Activated naive CD4-positive, alpha-beta T cell treated with anti-CD3 and anti-CD28 coated beads for 36 hours (primary cell): ENCODE results near the gene EHD4. TPM values are rescaled to one million over a fixed set of nuclear protein-coding genes. Genes with fewer than 3 reads are reported as not detected.

Source experiments
- CTCF ChIA-PET: fragments of 350-600 bp; sonication (Branson Sonifier 250); formaldehyde crosslinking; loops from one replicate; lab custom pipeline; 2021; ENCODE audit warnings: antibody characterized with exemption; lab: Charles Lee
- DNase-seq: peaks from one replicate; pipeline ENCODE4 v3.0.0-alpha.2; 2020
- H3K27ac Mint-ChIP-seq: one replicate; pipeline ENCODE4 v1.8.0; 2021; ENCODE audit warnings: mild to moderate bottlenecking, mixed read lengths
- H3K27me3 Mint-ChIP-seq: one replicate; pipeline ENCODE4 v1.8.0; 2021; ENCODE audit warnings: low read depth, mixed read lengths
- H3K36me3 Mint-ChIP-seq: one replicate; pipeline ENCODE4 v1.8.0; 2021; ENCODE audit warnings: low read depth, mixed read lengths
- H3K4me1 Mint-ChIP-seq: one replicate; pipeline ENCODE4 v1.8.0; 2021; ENCODE audit warnings: low read depth, mixed read lengths
- H3K4me3 Mint-ChIP-seq: one replicate; pipeline ENCODE4 v1.8.0; 2021; ENCODE audit warnings: mild to moderate bottlenecking, moderate library complexity, mixed read lengths
- H3K9me3 Mint-ChIP-seq: one replicate; pipeline ENCODE4 v1.8.0; 2021; ENCODE audit warnings: mixed read lengths
- intact Hi-C: fragments of 100-400 bp; cut with micrococcal nuclease; formaldehyde crosslinking; loops from one replicate; pipeline ENCODE4 v1.15.1; 2023
- total RNA-seq, 2 experiments: library from RNA; stranded (reverse); gene quantifications; one replicate each; pipeline ENCODE4 v1.2.3, GENCODE V29; 2021

EHD4 gene
- total RNA-seq, 2 experiments from 2014 or later: 30.1 to 31.8 TPM

- peaks cover 2% of the 10 kb centered on the region for H3K4me1 Mint-ChIP-seq
- intact Hi-C loops: no loop called here
- no peaks in the 10 kb centered on the region for H3K36me3 Mint-ChIP-seq
- CTCF ChIA-PET: interaction anchor here (0.7 to 0.9 kb wide), 3 partner anchors 15 to 65 kb away, joined by 3 read pairs; no protein-coding TSS in a partner anchor
- H3K4me3 Mint-ChIP-seq: no peak overlapping the region
- no peak overlapping the region for H3K27ac Mint-ChIP-seq
- H3K27me3 Mint-ChIP-seq: peaks cover under 1% of the 10 kb centered on the region
- no peak for DNase-seq
- no peaks in the 10 kb centered on the region for H3K9me3 Mint-ChIP-seq
Measured at GRCh38 chr15:41876007-41876406, 96.3 kb downstream of the EHD4 start.

GRCh38 chr15:41874736-41875135 lies 97.6 kb downstream of the EHD4 start:
- intact Hi-C loops: no loop called here
- no peaks in the 10 kb centered on the region for H3K9me3 Mint-ChIP-seq
- no peak overlapping the region for H3K4me3 Mint-ChIP-seq
- H3K36me3 Mint-ChIP-seq: no peaks in the 10 kb centered on the region
- no peak overlapping the region for H3K27ac Mint-ChIP-seq
- no peaks in the 10 kb centered on the region for H3K27me3 Mint-ChIP-seq
- CTCF ChIA-PET: no interaction called here
- DNase-seq: no peak
- peaks cover 8% of the 10 kb centered on the region for H3K4me1 Mint-ChIP-seq

GRCh38 chr15:41873711-41874110 lies 98.6 kb downstream of the EHD4 start:
- no peaks in the 10 kb centered on the region for H3K9me3 Mint-ChIP-seq
- intact Hi-C loops: no loop called here
- H3K27ac Mint-ChIP-seq: no peak overlapping the region
- CTCF ChIA-PET: interaction anchor here (0.7 kb wide), 1 partner anchor 62 kb away, joined by 3 read pairs; no protein-coding TSS in a partner anchor
- H3K27me3 Mint-ChIP-seq: no peaks in the 10 kb centered on the region
- peaks cover 8% of the 10 kb centered on the region for H3K4me1 Mint-ChIP-seq
- H3K36me3 Mint-ChIP-seq: no peaks in the 10 kb centered on the region
- DNase-seq: no peak
- H3K4me3 Mint-ChIP-seq: no peak overlapping the region

GRCh38 chr15:41872166-41872747 lies 100.1 kb downstream of the EHD4 start:
- no peak overlapping the region for H3K27ac Mint-ChIP-seq
- H3K27me3 Mint-ChIP-seq: no peaks in the 10 kb centered on the region
- peaks cover 8% of the 10 kb centered on the region for H3K4me1 Mint-ChIP-seq
- H3K36me3 Mint-ChIP-seq: no peaks in the 10 kb centered on the region
- H3K9me3 Mint-ChIP-seq: no peaks in the 10 kb centered on the region
- intact Hi-C loops: no loop called here
- CTCF ChIA-PET: no interaction called here
- no peak overlapping the region for H3K4me3 Mint-ChIP-seq
- DNase-seq: no peak

- H3K4me3 Mint-ChIP-seq: no peak overlapping the region
- no peak overlapping the region for H3K27ac Mint-ChIP-seq
Measured at GRCh38 chr15:41871175-41871905, 101.0 kb downstream of the EHD4 start.

GRCh38 chr15:41870689-41871081 lies 101.7 kb downstream of the EHD4 start:
- H3K4me3 Mint-ChIP-seq: no peak overlapping the region
- no peaks in the 10 kb centered on the region for H3K27me3 Mint-ChIP-seq
- CTCF ChIA-PET: interaction anchor here (0.8 to 1.6 kb wide), 5 partner anchors 10 to 91 kb away, joined by 3 to 6 read pairs (median 5); no protein-coding TSS in a partner anchor
- no peaks in the 10 kb centered on the region for H3K9me3 Mint-ChIP-seq
- H3K4me1 Mint-ChIP-seq: peaks cover 8% of the 10 kb centered on the region
- H3K36me3 Mint-ChIP-seq: no peaks in the 10 kb centered on the region
- intact Hi-C loops: no loop called here
- H3K27ac Mint-ChIP-seq: peak overlapping the region; percentile 65
- peak; percentile 79 for DNase-seq

More at GRCh38 chr15:41871175-41871905, 101.0 kb downstream of the EHD4 start:
- CTCF ChIA-PET: interaction anchor here (0.8 to 1.6 kb wide), 5 partner anchors 10 to 91 kb away, joined by 3 to 6 read pairs (median 5); no protein-coding TSS in a partner anchor
- Mint-ChIP-seq H3K27me3 (no peaks in the 10 kb centered on the region), H3K9me3 (no peaks in the 10 kb centered on the region), H3K4me1 (peaks cover 8% of the 10 kb centered on the region), H3K36me3 (no peaks in the 10 kb centered on the region)
- DNase-seq: no peak
- intact Hi-C loops: no loop called here

- Mint-ChIP-seq H3K27me3 (no peaks in the 10 kb centered on the region), H3K36me3 (no peaks in the 10 kb centered on the region), H3K4me3 (no peak overlapping the region), H3K9me3 (no peaks in the 10 kb centered on the region), H3K27ac (peak overlapping the region; percentile 65), H3K4me1 (peaks cover 8% of the 10 kb centered on the region)
- DNase-seq: no peak
- intact Hi-C loops: no loop called here
- CTCF ChIA-PET: interaction anchor here (0.8 to 1.6 kb wide), 4 partner anchors 11 to 92 kb away, joined by 3 to 6 read pairs (median 5); no protein-coding TSS in a partner anchor
Measured at GRCh38 chr15:41869770-41870688, 102.3 kb downstream of the EHD4 start.

- no peak for DNase-seq
- Mint-ChIP-seq H3K4me1 (peaks cover 8% of the 10 kb centered on the region), H3K36me3 (no peaks in the 10 kb centered on the region), H3K27ac (no peak overlapping the region), H3K27me3 (no peaks in the 10 kb centered on the region), H3K4me3 (no peak overlapping the region), H3K9me3 (no peaks in the 10 kb centered on the region)
- intact Hi-C loops: no loop called here
- CTCF ChIA-PET: no interaction called here
Measured at GRCh38 chr15:41868321-41868720, 104.0 kb downstream of the EHD4 start.

- H3K9me3 Mint-ChIP-seq: no peaks in the 10 kb centered on the region
- CTCF ChIA-PET: no interaction called here
- H3K4me1 Mint-ChIP-seq: peaks cover 8% of the 10 kb centered on the region
- intact Hi-C loops: no loop called here
- no peak for DNase-seq
- no peak overlapping the region for H3K4me3 Mint-ChIP-seq
- no peak overlapping the region for H3K27ac Mint-ChIP-seq
- H3K27me3 Mint-ChIP-seq: no peaks in the 10 kb centered on the region
- no peaks in the 10 kb centered on the region for H3K36me3 Mint-ChIP-seq
Measured at GRCh38 chr15:41866872-41867579, 105.3 kb downstream of the EHD4 start.

GRCh38 chr15:41866263-41866703 lies 106.1 kb downstream of the EHD4 start:
- intact Hi-C loops: no loop called here

GRCh38 chr15:41865490-41866055 lies 106.8 kb downstream of the EHD4 start:
- Mint-ChIP-seq H3K27ac (no peak overlapping the region), H3K4me3 (no peak overlapping the region), H3K27me3 (no peaks in the 10 kb centered on the region), H3K9me3 (no peaks in the 10 kb centered on the region), H3K36me3 (no peaks in the 10 kb centered on the region), H3K4me1 (peaks cover 4% of the 10 kb centered on the region)
- intact Hi-C loops: no loop called here
- no peak for DNase-seq
- CTCF ChIA-PET: interaction anchor here (0.5 kb wide), 1 partner anchor 50 kb away, joined by 3 read pairs; no protein-coding TSS in a partner anchor

More at GRCh38 chr15:41866263-41866703, 106.1 kb downstream of the EHD4 start:
- no peak overlapping the region for H3K27ac Mint-ChIP-seq
- H3K27me3 Mint-ChIP-seq: no peaks in the 10 kb centered on the region
- CTCF ChIA-PET: no interaction called here
- peaks cover 8% of the 10 kb centered on the region for H3K4me1 Mint-ChIP-seq
- DNase-seq: no peak
- no peak overlapping the region for H3K4me3 Mint-ChIP-seq
- no peaks in the 10 kb centered on the region for H3K36me3 Mint-ChIP-seq
- no peaks in the 10 kb centered on the region for H3K9me3 Mint-ChIP-seq
